Sigmoid colon (tissue), 7 donors: Measurements from ENCODE around the gene ZFAND3. TPM values are rescaled to one million over a fixed set of nuclear protein-coding genes. Genes with fewer than 3 reads are reported as not detected.

Experiments
- DNase-seq: peaks from one replicate; pipeline ENCODE4 v3.0.0-alpha.2; 2019
- H3K27ac ChIP-seq, 4 donors: fragments of 200-600 bp; sonication (generic); one replicate each; pipeline ENCODE4 v1.5.1; 2016 to 2019; ENCODE audit warnings: mild to moderate bottlenecking in 1 of 4
- H3K27me3 ChIP-seq, 3 donors: fragments of 200-600 bp; sonication (generic); one replicate each; pipeline ENCODE4 v1.5.1; 2019; ENCODE audit warnings: mild to moderate bottlenecking in 1 of 3
- H3K36me3 ChIP-seq, 4 donors: fragments of 200-600 bp; sonication (generic); one replicate each; pipeline ENCODE4 v1.5.1; 2016 to 2019
- H3K4me1 ChIP-seq, 4 donors: fragments of 200-600 bp; sonication (generic); one replicate each; pipeline ENCODE4 v1.5.1; 2017 to 2019
- H3K4me3 ChIP-seq, 4 donors: fragments of 200-600 bp; sonication (generic); one replicate each; pipeline ENCODE4 v1.5.1; 2017 to 2019; ENCODE audit warnings: mild to moderate bottlenecking in 2 of 4, moderate library complexity in 1 of 4
- H3K9me3 ChIP-seq, 4 donors: fragments of 200-600 bp in 3 of 4; sonication (generic) in 3 of 4; one replicate each; pipeline versions ENCODE4 v1.5.1 to v1.6.1; 2013 to 2019
- EP300 ChIP-seq, 4 donors: sonication (generic); formaldehyde crosslinking; IDR thresholded peaks; one replicate each; pipeline ENCODE4 v1.6.1; 2017; ENCODE audit warnings: antibody characterized with exemption in 4 of 4
- POLR2A ChIP-seq, 2 donors: fragments of 450-650 bp; IDR thresholded peaks; one replicate each; pipeline ENCODE4 v1.6.1; 2016; ENCODE audit warnings: antibody characterized with exemption in 2 of 2, mild to moderate bottlenecking in 2 of 2, moderate library complexity in 2 of 2
- POLR2AphosphoS5 ChIP-seq, 4 donors: sonication (generic); formaldehyde crosslinking; IDR thresholded peaks; one replicate each; pipeline ENCODE4 v1.6.1; 2017; ENCODE audit warnings: antibody characterized with exemption in 4 of 4
- WGBS, 2 donors: extraction: QIAGEN DNeasy Blood & Tissue Kit; methylation state at CpG; one replicate each; pipeline ENCODE4 v1.1.7; 2013; 5-methylcytosine and 5-hydroxymethylcytosine counted together
- intact Hi-C: fragments of 100-400 bp; cut with DNase I; formaldehyde crosslinking; loops from one replicate; pipeline ENCODE4 v1.15.1; 2023
- polyA plus RNA-seq, 3 donors: library from polyadenylated mRNA; stranded (reverse); fragments of 200-250 nt; gene quantifications; one replicate each; pipeline ENCODE4 v1.2.3, GENCODE V29; 2013
- total RNA-seq, 4 donors: library from RNA; depleted of rRNA; stranded (reverse); fragments of >200 nt; gene quantifications; one replicate each; pipeline ENCODE4 v1.1.0, GENCODE V29; 2016
- TF ChIP-seq, protein P1 (sequence below), 4 experiments: fragments of 450-650 bp in 3 of 4; fragments of 200-600 bp in 1 of 4; IDR thresholded peaks; one replicate each; pipeline ENCODE4 v1.5.1; 2016 to 2019; ENCODE audit warnings: antibody characterized with exemption in 4 of 4, mild to moderate bottlenecking in 3 of 4, moderate library complexity in 2 of 4
- donor health status: healthy with polysubstance abuse.
- donor health status: Bipolar disorder and iron deficiency.
- donor health status: healthy.

ZFAND3 gene
- total and polyA plus RNA-seq, 7 donors: 32.4 to 54.8 (median 39.0) TPM

DNA sequence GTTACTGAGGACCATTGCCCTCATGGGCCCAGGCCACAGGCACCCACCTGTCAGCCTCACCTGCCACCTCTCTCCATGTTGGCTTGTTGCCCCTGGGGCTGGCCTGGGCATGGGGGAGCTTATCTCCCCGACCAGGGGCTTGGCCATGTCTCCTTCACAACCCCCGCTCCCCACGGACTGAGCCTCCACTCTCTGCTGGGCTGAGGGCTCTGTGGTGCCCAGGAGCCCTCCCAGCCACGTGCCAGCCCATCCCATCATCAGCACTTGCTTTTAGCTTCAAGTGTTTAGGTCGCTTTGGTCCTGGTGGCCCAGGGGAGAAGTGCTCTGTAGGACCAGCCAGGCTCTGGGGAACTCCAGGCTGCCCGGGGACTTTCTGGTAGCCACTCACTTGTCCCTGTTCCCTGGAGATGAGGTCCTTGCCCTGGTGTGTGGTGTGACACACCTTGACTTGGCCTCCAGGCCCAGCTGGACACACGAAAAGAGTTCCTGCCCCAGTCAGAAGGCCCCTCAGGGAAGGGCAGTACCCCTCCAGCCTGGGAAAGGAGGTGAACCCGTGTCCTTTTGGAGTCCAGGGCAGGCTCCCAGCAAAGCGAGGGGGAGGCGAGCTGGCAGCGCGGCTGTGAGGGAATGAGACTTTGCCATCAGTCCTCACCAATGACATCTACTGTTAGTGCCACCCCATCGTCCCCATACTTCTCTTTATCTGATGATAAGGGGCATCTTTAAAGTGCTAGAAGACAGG is 352.6 kb downstream of the ZFAND3 start:
- no peak for DNase-seq
- H3K4me1 ChIP-seq: peaks cover 0 to 15% (median 0%) of the 10 kb centered on the region in 4 donors
- H3K36me3 ChIP-seq: no peaks in the 10 kb centered on the region
- H3K9me3 ChIP-seq: no peaks in the 10 kb centered on the region
- no peak overlapping the region for H3K4me3 ChIP-seq
- no peak overlapping the region for H3K27ac ChIP-seq
- no peaks in the 10 kb centered on the region for H3K27me3 ChIP-seq
- no peak for TF ChIP-seq EP300 (IDR thresholded peaks at IDR 0.05)
- no peak for TF ChIP-seq POLR2AphosphoS5 (IDR thresholded peaks at IDR 0.05)
- TF ChIP-seq, protein P1, sequence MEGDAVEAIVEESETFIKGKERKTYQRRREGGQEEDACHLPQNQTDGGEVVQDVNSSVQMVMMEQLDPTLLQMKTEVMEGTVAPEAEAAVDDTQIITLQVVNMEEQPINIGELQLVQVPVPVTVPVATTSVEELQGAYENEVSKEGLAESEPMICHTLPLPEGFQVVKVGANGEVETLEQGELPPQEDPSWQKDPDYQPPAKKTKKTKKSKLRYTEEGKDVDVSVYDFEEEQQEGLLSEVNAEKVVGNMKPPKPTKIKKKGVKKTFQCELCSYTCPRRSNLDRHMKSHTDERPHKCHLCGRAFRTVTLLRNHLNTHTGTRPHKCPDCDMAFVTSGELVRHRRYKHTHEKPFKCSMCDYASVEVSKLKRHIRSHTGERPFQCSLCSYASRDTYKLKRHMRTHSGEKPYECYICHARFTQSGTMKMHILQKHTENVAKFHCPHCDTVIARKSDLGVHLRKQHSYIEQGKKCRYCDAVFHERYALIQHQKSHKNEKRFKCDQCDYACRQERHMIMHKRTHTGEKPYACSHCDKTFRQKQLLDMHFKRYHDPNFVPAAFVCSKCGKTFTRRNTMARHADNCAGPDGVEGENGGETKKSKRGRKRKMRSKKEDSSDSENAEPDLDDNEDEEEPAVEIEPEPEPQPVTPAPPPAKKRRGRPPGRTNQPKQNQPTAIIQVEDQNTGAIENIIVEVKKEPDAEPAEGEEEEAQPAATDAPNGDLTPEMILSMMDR (IDR thresholded peaks at IDR 0.05): no peak
- no peak for TF ChIP-seq POLR2A (IDR thresholded peaks at IDR 0.05)
- intact Hi-C loops: no loop called here
- 76 to 87% methylated on average over 13 of the region's 13 CpGs for WGBS, 2 donors

DNA sequence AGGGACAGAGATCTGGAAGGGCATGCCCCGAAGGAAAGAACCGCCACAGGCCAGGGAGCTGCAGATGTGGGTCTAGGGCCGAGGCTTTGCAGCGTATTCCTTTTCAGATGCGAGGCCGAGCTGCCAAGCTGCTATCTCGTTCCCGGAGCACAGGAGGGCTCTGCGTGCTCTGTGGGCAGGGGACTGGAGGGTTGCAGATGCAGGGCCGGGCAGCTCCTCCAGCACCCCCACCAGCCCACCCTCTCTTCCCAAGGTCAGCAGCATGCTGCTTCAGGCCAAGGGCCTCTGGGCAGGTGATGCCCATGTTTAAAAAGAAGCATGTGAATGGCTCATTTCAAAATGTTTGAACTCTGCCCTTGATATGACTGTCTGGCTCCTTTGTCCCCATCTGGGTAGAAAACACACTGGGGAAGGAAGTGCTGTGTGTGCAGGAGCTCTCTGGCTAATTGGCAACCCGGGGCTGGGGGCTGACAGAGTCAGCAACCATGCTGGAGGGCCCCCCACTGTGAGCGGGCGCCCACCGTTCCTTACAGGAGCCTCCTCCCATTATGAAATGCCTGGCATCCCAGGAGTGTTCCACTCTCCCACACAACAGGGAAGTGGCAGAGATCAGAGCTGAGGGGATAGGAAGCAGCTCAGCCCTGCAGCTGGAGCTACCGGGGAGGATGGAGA is 353.3 kb downstream of the ZFAND3 start:
- no peak for DNase-seq
- 67 to 85% methylated on average over 15 of the region's 15 CpGs for WGBS, 2 donors
- TF ChIP-seq EP300 (IDR thresholded peaks at IDR 0.05): no peak
- TF ChIP-seq POLR2A (IDR thresholded peaks at IDR 0.05): no peak
- no peak for TF ChIP-seq POLR2AphosphoS5 (IDR thresholded peaks at IDR 0.05)
- TF ChIP-seq, protein P1 (IDR thresholded peaks at IDR 0.05): no peak
- H3K4me1 ChIP-seq: peaks cover 0 to 15% (median 0%) of the 10 kb centered on the region in 4 donors
- H3K9me3 ChIP-seq: no peaks in the 10 kb centered on the region
- no peaks in the 10 kb centered on the region for H3K36me3 ChIP-seq
- H3K27ac ChIP-seq: no peak overlapping the region
- H3K27me3 ChIP-seq: no peaks in the 10 kb centered on the region
- intact Hi-C loops: no loop called here
- H3K4me3 ChIP-seq: no peak overlapping the region

DNA sequence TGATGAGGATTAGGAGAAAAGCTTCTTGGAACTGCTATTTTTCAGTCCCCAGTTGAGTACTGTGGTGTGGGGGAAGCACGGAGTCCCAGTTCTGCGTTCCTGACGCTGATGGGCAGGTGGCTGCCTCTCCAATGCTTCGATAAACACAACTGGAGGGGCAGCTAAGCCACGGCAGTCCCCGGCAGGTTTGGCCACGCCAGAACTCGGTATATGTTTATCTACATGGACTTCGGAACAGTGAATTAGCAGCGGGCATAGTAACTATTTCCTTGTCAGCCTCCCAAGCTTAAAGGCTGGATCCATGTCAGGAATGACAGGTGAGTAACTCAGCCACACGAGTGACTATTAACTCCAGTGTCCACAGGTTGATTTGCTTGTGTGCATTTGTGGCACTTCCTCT is 354.4 kb downstream of the ZFAND3 start:
- Histone ChIP-seq H3K9me3 (no peaks in the 10 kb centered on the region), H3K4me3 (no peak overlapping the region), H3K27ac (no peak overlapping the region), H3K4me1 (peaks cover 0 to 15% (median 0%) of the 10 kb centered on the region in 4 donors), H3K27me3 (no peaks in the 10 kb centered on the region), H3K36me3 (no peaks in the 10 kb centered on the region)
- WGBS, 2 donors: 15 to 76% methylated on average over 11 of the region's 11 CpGs
- TF ChIP-seq EP300 (IDR thresholded peaks at IDR 0.05) (no peak), POLR2AphosphoS5 (IDR thresholded peaks at IDR 0.05) (no peak), POLR2A (IDR thresholded peaks at IDR 0.05) (no peak)
- TF ChIP-seq, protein P1 (IDR thresholded peaks at IDR 0.05): no peak
- intact Hi-C loops: no loop called here
- DNase-seq: no peak

DNA sequence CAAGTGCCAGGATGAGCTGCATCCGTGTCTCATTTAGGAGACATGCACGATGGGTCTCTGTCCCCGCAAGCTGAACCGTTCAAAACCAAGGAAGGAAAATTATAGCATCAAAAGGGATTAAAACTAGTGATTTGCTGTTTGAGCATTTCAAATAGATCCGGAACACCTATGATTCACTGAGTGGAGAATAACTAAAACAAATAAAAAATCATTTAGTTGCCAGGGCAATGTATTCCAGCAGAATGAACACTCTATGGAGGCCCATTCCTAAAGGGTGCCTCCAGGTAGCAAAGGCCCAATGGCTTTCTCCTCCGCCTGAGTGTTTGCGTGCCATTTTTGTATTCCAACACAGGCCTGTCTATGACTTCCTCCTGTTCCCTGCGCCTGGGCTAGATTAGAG is 354.8 kb downstream of the ZFAND3 start:
- intact Hi-C loops: no loop called here
- Histone ChIP-seq H3K36me3 (no peaks in the 10 kb centered on the region), H3K4me1 (peaks cover 0 to 15% (median 0%) of the 10 kb centered on the region in 4 donors), H3K4me3 (no peak overlapping the region), H3K9me3 (no peaks in the 10 kb centered on the region), H3K27ac (no peak overlapping the region), H3K27me3 (no peaks in the 10 kb centered on the region)
- no peak for TF ChIP-seq EP300 (IDR thresholded peaks at IDR 0.05)
- TF ChIP-seq POLR2AphosphoS5 (IDR thresholded peaks at IDR 0.05): no peak
- TF ChIP-seq, protein P1 (IDR thresholded peaks at IDR 0.05): no peak
- no peak for TF ChIP-seq POLR2A (IDR thresholded peaks at IDR 0.05)
- WGBS, 2 donors: 75 to 88% methylated on average over 8 of the region's 8 CpGs
- no peak for DNase-seq
